HG03442 (cell line): ENCODE data around the gene SKA3.
"Not testable (repeated sequence)": the region's sequence is repeated elsewhere in the genome, so short reads cannot be mapped to it uniquely, and the experiment has no call there.

Source experiments
- ATAC-seq: cut with Tn5 transposase; IDR thresholded peaks from one replicate; pipeline ENCODE4 v1.9.1; 2021; ENCODE audit warnings: mild to moderate bottlenecking, moderate library complexity; ENCODE audit not compliant: unreplicated experiment

Gene SKA3

GRCh38 chr13:21173767-21174166 is 2.6 kb downstream of the SKA3 start:
- not testable (repeated sequence) for ATAC-seq

- no peak for ATAC-seq
Observed at GRCh38 chr13:21171420-21171819, 4.9 kb downstream of the SKA3 start.

- ATAC-seq, result not testable (repeated sequence)
Observed at GRCh38 chr13:21165606-21166005, 10.7 kb downstream of the SKA3 start.

DNA sequence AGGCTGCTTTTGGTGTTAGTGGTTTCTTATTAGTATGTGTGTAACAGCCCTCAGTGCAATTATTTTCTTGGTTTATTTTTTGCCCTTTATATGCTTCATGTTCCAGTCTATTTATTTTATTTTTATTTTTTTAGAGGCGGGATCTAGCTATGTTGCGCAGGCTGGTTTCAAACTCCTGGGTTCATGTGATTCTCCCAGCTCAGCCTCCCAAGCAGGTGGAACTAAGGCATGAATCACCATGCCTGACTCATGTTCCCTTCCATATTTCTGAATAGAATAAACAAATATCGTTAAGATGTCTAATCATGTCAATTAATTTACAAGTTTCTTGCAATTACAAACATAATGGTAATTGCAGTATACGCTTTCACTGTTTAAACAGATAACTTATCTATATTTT is 11.7 kb downstream of the SKA3 start:
- no peak for ATAC-seq

- ATAC-seq, result no peak
Observed at GRCh38 chr13:21152251-21152899, 24.0 kb downstream of the SKA3 start.

DNA sequence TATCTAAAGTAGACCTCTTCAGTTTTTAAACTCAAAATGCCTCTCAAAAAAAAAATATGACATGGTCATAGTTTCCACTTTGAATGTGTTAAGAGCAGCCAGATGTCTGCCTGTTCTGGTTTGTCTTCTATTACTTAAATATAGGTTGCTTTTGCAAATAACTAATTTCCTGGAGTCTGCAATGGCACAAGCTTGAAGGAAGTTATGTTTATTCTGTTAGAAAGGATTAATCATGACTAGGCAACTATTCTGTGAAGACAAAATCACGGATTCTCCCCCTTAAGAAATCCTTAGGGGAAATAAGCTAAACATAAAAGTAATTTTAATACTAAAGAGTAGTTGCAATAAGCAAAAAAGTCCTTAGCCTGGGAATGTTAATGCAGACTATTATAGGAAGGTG is 26.3 kb downstream of the SKA3 start:
- no peak for ATAC-seq

- no peak for ATAC-seq
Observed at GRCh38 chr13:21149568-21149967, 26.8 kb downstream of the SKA3 start.

DNA sequence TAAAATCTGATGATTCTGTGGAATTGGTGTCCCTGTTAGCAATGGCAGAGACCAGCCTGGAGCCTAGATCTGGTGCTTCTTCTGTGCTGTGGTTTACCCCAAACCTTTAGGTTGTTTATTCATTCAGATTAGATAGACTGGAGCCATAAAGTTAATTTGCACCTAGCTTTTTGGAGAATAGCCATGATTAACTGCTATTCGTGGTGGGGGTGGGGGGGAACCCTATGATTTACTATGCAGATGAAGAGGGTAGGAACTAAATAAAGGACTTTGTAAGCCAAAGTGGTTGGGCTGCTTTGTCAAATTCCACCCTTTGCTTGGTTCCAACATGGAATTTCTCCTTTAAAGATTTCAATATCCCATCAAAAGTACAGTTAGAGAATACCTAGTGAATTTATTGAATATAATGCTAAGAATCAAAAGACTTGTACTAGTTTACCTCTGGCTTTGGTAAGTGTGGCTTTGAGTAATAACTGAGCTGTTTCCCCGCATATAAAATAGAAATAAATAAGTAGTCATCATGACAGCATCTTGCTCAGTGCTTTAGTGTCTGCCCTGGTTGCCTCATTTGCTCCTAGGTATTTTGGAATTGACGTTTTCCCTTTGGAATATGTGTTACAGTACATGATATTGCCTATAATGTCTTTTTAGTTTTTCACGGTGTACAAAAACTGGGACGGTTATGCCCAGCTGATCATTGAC is 27.6 kb downstream of the SKA3 start:
- no peak for ATAC-seq

GRCh38 chr13:21147827-21148226 is 28.5 kb downstream of the SKA3 start:
- ATAC-seq, result no peak

DNA sequence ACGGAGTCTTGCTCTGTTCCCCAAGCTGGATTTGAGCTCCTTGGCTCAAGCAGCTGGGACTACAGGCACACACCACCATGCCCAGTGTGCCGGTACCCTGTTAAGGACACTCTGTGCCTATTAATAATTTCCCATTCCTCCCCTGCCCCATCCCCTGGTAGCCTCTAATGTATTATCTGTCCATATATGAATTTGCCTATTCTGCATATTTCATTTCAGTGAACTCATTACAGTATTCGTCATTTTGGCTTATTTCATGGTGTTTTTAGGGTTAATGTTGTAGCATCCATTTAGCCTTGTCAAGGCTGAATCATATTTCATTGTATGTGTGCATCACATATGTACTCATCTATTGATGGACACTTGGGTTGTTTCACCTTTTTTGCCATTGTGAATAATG is 33.6 kb downstream of the SKA3 start:
- no peak for ATAC-seq

DNA sequence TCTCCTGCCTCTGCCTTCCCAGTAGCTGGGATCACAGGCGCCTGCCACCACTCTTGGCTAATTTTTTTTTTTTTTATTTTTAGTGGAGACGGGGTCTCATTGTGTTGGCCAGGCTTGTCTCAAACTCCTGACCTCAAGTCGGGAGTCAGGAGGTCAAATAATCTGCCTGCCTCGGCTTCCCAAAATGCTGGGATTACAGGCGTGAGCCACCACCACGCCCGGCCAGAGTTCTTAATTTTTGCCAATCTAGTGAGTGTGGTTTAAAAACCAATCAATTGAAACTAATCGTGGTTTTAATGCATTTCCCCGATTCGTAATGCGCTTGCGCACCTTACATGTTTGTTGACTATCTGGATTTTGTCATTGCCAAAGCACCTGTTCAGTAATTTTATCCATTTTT is 37.0 kb downstream of the SKA3 start:
- ATAC-seq, result no peak

DNA sequence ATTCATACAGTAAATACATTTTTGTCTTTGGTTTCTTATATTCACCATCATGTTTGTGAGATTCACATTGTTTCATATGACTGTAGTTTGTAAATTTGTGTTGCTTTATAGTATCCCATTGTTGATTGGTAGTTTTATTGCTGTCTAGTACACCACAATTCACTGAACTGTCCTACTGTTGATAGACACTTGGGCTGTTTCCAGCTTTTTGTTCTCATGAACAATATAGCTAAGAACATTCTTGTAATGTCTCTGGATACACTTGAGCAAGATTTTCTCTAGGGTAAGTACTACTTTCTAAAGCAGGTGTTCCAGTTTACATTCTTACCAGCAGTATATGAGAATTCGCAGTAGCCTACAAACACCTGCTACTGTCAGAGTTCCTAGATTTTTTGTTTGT is 37.8 kb downstream of the SKA3 start:
- ATAC-seq, result no peak

DNA sequence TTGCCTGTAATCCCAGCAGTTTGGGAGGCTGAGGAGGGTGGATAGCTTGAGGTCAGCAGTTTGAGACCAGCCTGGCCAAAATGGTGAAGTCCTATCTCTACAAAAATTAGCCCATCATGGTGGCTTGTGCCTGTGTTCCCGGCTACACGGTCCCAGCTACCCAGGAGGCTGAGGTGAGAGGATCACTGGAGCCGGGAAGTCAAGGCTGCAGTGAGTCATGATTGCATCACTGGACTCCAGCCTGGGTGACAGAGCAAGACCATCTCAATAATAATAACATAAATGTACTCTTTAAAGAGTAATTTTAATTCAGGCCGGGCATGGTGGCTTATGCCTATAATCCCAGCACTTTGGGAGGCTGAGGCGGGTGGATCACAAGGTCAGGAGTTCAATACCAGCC is 38.7 kb downstream of the SKA3 start:
- ATAC-seq, result no peak

DNA sequence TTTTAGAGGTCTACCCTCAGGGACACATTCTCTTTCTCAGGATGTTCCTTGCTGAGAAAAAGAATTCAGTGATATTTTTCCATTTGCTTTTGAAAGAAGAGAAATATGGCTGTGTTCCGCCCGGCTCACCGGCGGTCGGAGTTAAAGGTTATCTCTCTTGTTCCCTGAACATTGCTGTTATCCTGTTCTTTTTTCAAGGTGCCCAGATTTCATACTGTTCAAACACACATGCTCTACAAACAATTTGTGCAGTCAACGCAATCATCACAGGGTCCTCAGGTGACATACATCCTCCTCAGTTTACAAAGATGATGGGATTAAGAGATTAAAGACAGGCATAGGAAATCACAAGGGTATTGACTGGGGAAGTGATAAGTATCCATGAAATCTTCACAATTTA is 40.5 kb downstream of the SKA3 start:
- not testable (repeated sequence) for ATAC-seq

GRCh38 chr13:21134475-21134874 is 41.9 kb downstream of the SKA3 start:
- ATAC-seq, result no peak

DNA sequence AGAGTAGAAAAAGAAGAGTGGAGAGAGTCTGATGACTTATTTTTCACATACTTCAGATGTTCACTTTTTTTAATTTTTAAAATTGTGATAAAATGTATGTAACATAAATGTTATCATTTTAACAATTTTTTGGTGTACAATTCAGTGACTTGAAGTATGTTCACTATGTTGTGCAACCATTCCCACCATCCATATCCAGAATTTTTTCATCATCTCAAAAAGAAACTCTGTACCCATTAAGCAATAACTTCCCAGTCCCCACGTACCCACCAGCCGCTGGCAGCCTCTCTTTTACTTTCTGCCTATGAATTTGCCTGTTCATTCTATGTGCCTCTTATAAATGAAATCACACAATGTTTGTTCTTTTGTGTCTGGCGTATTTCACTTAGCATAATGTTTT is 43.3 kb downstream of the SKA3 start:
- no peak for ATAC-seq

- ATAC-seq, result no peak
Observed at GRCh38 chr13:21130116-21130515, 46.2 kb downstream of the SKA3 start.

- ATAC-seq, result no peak
Observed at GRCh38 chr13:21124852-21125251, 51.5 kb downstream of the SKA3 start.

- no peak for ATAC-seq
Observed at GRCh38 chr13:21123956-21124355, 52.4 kb downstream of the SKA3 start.

GRCh38 chr13:21121616-21122015 is 54.7 kb downstream of the SKA3 start:
- ATAC-seq, result no peak

DNA sequence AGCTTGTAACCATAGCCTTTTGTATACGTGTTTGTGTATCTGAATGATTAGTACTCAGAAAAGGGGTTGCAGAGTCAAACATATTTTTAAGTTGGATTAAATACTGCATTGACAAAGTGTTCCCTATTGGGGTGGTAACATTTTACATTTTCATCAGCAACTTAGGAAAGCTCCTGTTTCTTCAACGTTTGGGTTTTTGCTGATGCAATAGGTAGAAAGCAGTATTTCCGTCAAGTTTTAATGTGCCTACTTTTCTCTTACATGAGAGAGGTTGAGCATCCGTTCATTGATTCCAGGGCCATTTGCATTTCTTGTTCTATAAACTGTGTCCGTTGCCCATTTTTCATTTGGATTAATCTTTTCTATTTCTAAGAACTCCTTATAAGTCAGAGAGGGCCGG is 56.2 kb downstream of the SKA3 start:
- no peak for ATAC-seq

GRCh38 chr13:21119526-21119925 is 56.8 kb downstream of the SKA3 start:
- no peak for ATAC-seq

GRCh38 chr13:21118180-21118579 is 58.2 kb downstream of the SKA3 start:
- ATAC-seq, result no peak
